GM19043 (cell line): ENCODE results near the gene BCAS3.
"Not testable (repeated sequence)": the region's sequence is repeated elsewhere in the genome, so short reads cannot be mapped to it uniquely, and the experiment has no call there.

ENCODE experiments used
- ATAC-seq: cut with Tn5 transposase; IDR thresholded peaks from one replicate; pipeline ENCODE4 v1.9.1; 2021; ENCODE audit warnings: low read depth; ENCODE audit not compliant: unreplicated experiment

Gene BCAS3

GRCh38 chr17:60743799-60744198, 66.1 kb downstream of the BCAS3 start:
- no peak for ATAC-seq

GRCh38 chr17:60744355-60744966, 66.8 kb downstream of the BCAS3 start:
- no peak for ATAC-seq

DNA sequence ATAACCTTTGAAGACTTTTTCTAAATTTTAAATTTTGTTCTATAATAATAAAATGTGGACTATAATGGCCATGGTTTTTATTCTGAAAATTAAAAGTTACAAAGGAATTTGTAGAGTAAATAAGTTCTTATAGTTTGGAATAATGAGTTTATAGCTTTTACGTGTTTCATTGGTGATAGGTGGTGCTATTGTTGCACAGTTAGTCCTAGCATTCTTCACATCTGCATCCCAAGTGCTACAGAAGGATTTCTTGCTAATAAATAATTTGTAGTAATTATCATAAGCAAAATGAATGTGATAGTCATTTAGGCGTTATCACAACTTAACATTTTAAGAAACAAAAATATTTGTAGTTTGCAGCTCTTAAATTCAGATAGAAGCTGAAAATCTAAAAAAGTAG, 67.9 kb downstream of the BCAS3 start:
- no peak for ATAC-seq

- no peak for ATAC-seq
Observed at GRCh38 chr17:60747069-60747808, 69.6 kb downstream of the BCAS3 start.

DNA sequence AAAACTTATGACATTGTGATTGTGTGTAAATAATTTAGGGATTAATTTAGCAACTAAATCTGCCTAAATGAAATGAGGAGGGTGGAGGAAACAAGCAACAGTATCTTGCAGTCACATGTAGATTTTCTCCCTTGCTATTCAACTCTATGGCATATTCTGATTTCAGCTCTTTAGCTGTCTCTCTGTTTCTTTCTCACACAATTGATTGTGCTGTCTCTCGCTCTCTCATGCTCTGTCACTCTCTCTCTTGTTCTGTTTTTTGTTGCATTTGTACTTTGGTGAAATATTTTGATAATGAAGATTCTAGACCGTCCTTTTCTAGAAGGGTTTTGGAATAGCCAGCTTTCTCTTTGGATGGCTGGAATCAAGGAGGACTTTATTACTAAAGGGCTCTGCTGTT, 70.6 kb downstream of the BCAS3 start:
- ATAC-seq, result no peak

DNA sequence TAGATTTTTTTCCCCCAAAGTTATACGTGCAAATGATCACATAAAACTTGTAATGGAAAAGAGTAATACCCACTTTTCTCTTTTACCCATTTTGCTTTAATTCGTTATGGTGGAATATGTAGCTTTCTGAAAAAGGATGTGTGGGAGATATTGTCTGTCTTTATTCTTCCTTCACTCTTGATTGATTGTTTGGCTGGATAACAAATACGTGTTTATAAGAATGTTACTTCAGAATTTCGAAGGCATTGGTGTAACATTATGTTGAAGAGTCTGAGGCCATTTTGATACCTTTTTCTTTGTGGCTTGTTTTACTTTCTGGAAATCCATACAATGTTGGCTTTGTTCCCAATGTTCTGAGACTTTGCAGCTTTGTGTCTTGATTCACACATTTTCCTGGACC, 71.4 kb downstream of the BCAS3 start:
- no peak for ATAC-seq

- no peak for ATAC-seq
Observed at GRCh38 chr17:60749708-60750107, 72.1 kb downstream of the BCAS3 start.

DNA sequence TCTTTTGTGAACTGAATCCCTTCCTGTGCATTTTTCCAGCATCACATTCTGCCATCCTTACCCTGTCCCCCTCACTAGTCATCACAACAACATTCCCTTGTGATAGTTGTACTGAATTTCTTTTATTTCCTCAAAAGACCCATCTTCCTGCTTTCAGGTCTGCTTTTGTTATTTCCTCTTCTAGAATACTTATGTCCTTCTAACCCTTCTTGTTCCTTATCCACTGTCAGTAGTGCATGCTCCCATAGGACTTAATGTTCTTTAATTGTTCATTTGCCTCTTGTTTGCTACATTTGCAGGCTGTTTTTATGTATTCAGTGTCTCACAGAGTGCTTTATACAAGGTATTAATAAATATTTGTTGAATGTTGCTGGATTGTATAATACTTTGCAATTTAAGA, 73.0 kb downstream of the BCAS3 start:
- no peak for ATAC-seq

GRCh38 chr17:60751884-60752283, 74.2 kb downstream of the BCAS3 start:
- ATAC-seq, result no peak

- no peak for ATAC-seq
Observed at GRCh38 chr17:60752873-60753577, 75.4 kb downstream of the BCAS3 start.

DNA sequence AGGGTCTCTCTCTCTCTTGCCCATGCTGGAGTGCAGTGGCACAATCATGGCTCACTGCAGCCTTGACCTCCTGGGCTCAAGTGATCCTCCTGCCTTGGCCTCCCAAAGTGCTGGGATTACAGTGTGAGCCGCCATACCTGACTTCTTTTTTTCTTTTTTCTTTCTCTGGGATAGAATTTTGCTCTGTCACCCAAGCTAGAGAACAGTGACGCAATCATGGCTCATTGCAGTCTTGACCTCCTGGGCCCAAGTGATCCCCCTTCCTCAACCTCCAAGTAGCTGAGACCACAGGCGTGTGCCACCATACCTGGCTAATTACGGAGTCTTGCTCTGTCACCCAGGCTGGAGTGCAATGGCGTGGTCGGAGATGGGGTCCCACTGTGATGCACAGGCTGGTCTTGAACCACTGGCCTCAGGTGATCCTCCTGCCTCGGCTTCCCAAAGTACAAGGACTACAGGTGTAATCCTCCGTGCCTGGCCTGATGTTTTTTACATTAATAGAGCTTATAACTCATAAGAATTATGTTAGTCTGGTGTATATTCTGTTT, 76.5 kb downstream of the BCAS3 start:
- ATAC-seq, result no peak

DNA sequence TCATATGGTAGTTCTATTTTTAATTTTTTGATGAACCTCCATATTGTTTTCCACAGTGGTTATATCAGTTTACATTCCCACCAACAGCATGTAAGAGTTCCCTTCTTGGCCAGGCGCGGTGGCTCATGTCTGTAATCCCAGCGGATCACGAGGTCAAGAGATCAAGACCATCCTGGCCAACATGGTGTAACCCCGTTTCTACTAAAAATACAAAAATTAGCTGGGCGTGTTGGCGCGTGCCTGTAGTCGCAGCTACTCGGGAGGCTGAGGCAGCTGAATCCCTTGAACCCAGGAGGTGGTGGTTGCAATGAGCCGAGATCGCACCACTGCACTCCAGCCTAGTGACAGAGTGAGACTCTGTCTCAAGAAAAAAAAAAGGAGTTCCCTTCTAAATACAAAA, 79.1 kb downstream of the BCAS3 start:
- ATAC-seq, result not testable (repeated sequence)

GRCh38 chr17:60757437-60757836, 79.8 kb downstream of the BCAS3 start:
- no peak for ATAC-seq

DNA sequence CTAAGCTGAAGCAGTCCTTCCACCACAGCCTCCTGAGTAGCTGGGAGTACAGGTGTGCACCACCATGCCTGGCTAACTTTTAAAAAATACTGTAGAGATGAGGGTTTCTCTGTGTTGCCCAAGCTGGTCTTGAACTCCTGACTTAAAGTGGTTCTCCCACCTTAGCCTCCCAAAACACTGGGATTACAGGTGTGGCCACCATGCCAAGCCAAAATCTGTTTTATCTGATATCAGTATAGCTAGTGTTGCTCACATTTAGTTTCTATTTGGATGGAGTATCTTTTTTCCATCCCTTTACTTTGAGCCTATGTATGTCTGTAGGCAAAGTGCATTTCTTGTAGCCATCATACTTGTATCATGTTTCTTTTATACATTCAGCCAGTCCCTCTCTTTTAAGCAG, 82.1 kb downstream of the BCAS3 start:
- no peak for ATAC-seq

DNA sequence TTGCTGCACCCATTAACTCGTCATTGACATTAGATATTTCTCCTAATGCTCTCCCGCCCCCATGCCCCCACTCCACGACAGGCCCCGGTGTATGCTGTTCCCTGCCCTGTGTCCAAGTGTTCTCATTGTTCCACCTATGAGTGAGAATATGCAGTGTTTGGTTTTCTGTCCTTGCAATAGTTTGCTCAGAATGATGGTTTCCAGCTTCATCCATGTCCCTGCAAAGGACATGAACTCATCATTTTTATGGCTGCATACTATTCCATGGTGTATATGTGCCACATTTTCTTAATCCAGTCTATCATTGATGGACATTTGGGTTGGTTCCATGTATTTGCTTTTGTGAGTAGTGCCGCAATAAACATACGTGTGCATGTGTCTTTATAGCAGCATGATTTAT, 83.7 kb downstream of the BCAS3 start:
- ATAC-seq, result not testable (repeated sequence)

DNA sequence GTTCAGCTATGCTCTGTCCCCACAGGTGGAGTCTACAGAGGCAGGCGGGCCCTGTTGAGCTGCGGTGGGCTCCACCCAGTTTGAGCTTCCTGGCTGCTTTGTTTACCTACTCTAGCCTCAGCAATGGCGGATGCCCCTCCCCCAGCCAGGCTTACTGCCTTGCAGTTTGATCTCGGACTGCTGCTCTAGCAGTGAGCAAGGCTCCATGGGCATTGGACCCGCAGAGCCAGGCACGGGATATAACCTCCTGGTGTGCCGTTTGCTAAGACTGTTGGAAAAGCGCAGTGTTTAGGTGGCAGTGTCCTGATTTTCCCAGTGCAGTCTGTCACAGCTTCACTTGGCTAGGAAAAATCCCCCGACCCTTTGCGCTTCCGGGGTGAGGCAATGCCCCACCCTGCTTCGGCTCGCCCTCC, 89.1 kb downstream of the BCAS3 start:
- no peak for ATAC-seq

DNA sequence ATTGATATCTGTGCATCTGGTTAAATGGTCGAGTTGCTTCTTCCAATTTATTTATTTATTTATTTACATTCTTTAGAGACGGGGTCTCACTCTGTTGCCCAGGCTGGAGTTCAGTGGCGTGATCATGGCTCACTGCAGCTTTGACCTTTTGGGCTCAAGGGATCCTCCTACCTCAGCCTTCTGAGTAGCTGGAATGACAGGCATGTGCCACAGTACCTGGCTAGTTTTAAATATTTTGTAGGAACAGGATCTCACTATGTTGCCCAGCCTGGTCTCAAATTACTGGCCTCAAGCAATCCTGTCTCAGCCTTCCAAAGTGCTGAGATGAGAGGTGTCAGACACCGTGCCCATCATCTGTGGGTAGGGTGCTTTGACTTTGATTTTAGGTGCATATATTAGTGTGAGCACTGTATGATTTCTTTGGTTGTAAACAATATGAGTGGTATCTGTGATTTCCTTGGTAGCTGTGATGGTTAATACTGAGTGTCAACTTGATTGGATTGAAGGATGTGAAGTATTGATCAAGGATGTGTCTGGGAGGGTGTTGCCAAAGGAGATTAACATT, 90.2 kb downstream of the BCAS3 start:
- no peak for ATAC-seq

GRCh38 chr17:60769327-60769726, 91.7 kb downstream of the BCAS3 start:
- ATAC-seq, result no peak

DNA sequence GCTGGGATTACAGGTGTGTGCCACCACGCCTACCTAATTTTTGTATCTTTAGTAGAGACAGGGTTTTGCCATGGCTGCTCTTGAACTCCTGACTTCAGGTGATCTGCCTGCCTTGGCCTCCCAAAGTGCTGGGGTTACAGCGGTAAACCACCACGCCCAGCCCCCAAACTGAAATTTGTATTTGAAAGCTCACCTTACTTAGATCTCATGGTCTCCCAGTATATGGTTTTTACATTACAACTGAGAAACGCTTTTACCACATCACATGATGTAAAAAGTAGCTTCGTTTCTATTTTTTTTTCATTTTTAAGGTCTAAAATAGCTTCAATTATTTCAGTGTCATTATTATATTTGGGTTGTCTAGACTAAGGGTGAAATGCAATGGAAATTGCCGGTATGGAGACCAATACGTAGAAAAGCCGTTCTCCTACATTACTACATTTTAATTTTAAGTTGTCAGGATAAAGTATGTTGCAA, 93.3 kb downstream of the BCAS3 start:
- no peak for ATAC-seq

DNA sequence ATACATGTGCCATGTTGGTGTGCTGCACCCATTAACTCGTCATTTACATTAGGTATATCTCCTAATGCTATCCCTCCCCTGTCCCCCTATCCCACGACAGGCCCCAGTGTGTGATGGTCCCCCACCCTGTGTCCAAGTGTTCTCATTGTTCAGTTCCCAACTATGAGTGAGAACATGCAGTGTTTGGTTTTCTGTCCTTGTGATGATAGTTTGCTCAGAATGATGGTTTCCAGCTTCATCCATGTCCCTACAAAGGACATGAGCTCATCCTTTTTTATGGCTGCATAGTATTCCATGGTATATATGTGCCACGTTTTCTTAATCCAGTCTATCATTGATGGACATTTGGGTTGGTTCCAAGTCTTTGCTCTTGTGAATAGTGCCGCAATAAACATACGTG, 94.0 kb downstream of the BCAS3 start:
- ATAC-seq, result not testable (repeated sequence)

DNA sequence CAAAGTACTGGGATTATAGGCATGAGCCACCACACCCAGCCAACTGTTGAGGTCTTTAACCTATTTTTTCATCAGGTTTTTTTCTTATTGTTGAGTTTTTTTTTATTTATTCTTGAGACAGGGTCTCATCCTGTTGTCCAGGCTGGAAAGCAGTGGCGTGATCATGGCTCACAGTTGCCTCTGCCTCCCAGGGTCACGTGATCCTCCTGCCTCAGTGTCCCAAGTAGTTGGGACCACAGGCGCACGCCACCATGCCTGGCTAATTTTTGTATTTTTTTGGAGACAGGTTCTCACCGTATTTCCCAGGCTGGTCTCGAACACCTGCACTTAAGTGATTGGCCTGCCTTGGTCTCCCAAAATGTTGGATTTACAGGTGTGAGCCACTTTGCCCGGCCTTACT, 95.9 kb downstream of the BCAS3 start:
- no peak for ATAC-seq
